NCI-H1417 treated with DMSO at 0.1 percent for 48 hours (cell line): ENCODE data around the gene PACS1.
"Not testable (repeated sequence)": the region's sequence is repeated elsewhere in the genome, so short reads cannot be mapped to it uniquely, and the experiment has no call there.

Experiments used
- DNase-seq: peaks from one replicate; lab custom pipeline; 2025; lab: John Stamatoyannopoulos, UW

The PACS1 gene

GRCh38 chr11:66259956-66260355 lies 189.9 kb downstream of the PACS1 start:
- no peak for DNase-seq

- no peak for DNase-seq
Observed at GRCh38 chr11:66261578-66261977, 191.5 kb downstream of the PACS1 start.

GRCh38 chr11:66262191-66262590 lies 192.1 kb downstream of the PACS1 start:
- DNase-seq = no peak

GRCh38 chr11:66262696-66263095 lies 192.6 kb downstream of the PACS1 start:
- DNase-seq = no peak

GRCh38 chr11:66263231-66263630 lies 193.2 kb downstream of the PACS1 start:
- no peak for DNase-seq

- no peak for DNase-seq
Observed at GRCh38 chr11:66263785-66264184, 193.7 kb downstream of the PACS1 start.

- no peak for DNase-seq
Observed at GRCh38 chr11:66264383-66264782, 194.3 kb downstream of the PACS1 start.

GRCh38 chr11:66264914-66265313 lies 194.8 kb downstream of the PACS1 start:
- DNase-seq = no peak

GRCh38 chr11:66265531-66266377 lies 195.7 kb downstream of the PACS1 start:
- no peak for DNase-seq

- no peak for DNase-seq
Observed at GRCh38 chr11:66266378-66267038, 196.4 kb downstream of the PACS1 start.

- DNase-seq = no peak
Observed at GRCh38 chr11:66267039-66267378, 196.9 kb downstream of the PACS1 start.

- DNase-seq = no peak
Observed at GRCh38 chr11:66267379-66268243, 197.5 kb downstream of the PACS1 start.

GRCh38 chr11:66268244-66268951 lies 198.3 kb downstream of the PACS1 start, which contains the start of gene RAB1B:
TSS of gene RAB1B (plus strand) at chr11:66268639. CDS start at chr11:66268680, 41 bp downstream.
- DNase-seq = peak; percentile 97

GRCh38 chr11:66268952-66269905 lies 199.2 kb downstream of the PACS1 start:
- DNase-seq = no peak

- DNase-seq = no peak
Observed at GRCh38 chr11:66271816-66272215, 201.7 kb downstream of the PACS1 start.

- DNase-seq = no peak
Observed at GRCh38 chr11:66272596-66272995, 202.5 kb downstream of the PACS1 start.

GRCh38 chr11:66274219-66274618 lies 204.1 kb downstream of the PACS1 start:
- no peak for DNase-seq

- no peak for DNase-seq
Observed at GRCh38 chr11:66275396-66275795, 205.3 kb downstream of the PACS1 start.

- no peak for DNase-seq
Observed at GRCh38 chr11:66275984-66276612, 206.0 kb downstream of the PACS1 start.

GRCh38 chr11:66276619-66277018 lies 206.5 kb downstream of the PACS1 start:
- DNase-seq = not testable (repeated sequence)
